HG03196 (cell line): Measurements from ENCODE around the gene PUS3.
"Not testable (repeated sequence)": the region's sequence is repeated elsewhere in the genome, so short reads cannot be mapped to it uniquely, and the experiment has no call there.

Experiments used
- ATAC-seq: cut with Tn5 transposase; IDR thresholded peaks from one replicate; pipeline ENCODE4 v1.9.1; 2021; ENCODE audit not compliant: unreplicated experiment

PUS3 gene

DNA sequence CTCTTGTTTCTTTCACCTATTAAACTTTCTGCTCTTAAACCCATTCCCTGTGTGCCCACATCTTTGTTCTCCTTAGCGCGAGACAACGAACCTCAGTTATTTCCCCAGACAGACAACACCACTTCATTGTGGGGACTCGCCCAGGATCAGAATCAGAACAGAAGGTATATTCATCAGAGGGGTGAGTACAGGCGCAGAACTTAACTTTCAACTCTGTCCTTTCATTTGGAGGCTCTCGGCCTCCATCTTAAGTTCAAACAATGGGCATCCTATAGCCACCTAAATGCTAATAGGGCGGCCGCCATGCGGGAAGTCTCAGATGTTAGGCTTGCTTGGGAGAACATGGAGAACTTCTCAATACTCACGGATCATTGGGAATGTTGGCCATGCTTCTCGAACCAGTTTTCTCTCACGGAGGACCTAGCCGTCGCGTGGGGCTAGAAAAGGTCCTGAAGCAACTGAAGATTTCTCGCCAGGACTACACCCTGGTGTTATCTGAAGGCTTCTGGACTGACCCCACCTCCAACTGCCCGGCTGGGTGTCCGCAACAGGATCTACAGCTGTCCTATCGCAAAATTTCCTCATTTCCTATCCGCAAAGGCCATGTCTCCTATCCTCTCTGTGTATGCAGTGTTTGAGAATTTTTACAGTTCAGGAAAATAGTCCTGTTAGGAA is 29.0 kb downstream of the PUS3 start:
- ATAC-seq = peak; percentile 23

DNA sequence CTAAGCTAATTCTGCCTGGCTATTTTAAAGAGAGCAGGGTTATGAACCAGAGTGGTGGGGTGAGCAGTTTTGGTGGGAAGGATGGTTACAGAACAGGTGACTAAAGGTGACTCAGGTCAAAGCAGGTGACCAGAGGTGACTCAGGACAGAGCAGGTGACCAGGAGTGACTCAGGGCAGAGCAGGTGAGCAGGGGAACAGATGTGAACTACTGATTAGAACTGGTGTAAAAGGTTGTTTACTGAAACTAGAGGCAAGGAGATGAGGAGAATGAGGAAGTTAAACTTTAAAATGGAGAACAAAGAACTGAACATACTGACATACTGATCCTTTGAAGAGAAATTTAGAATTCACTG is 30.9 kb downstream of the PUS3 start:
- no peak for ATAC-seq

DNA sequence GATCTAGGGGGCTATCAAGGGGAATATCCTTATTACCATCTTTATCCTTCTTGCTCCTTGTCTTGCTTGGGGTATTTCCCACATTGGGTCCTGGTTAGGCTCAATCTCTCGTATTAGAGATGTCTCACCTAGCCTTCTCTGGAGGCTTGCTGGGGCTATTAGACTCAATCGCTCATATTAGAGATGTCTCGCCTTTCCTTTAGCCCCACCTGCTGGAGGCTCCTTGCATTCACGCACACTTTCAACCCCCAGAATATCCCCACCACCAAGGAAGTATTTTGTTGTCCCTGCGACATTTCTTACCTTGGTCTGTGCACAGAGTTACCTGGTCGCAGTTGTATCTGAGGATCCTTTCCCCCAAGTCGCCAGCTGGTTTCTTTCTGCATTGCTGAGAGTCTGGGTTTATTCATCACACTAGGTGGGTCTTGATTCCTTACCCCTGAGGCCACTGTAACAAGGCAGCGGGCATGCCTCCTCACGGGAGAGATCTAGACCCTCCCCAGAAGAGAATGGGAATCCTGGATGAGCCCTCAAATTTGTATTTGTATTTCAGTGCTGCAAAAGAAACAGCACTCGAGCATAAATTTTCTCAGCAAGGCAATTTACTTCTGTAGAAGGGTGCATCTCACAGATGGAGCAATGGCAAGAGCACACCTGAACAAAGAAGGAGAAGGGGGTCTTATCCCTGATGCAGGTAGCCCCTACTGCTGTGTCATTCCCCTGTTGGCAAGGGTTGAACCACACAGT is 31.4 kb downstream of the PUS3 start:
- no peak for ATAC-seq

DNA sequence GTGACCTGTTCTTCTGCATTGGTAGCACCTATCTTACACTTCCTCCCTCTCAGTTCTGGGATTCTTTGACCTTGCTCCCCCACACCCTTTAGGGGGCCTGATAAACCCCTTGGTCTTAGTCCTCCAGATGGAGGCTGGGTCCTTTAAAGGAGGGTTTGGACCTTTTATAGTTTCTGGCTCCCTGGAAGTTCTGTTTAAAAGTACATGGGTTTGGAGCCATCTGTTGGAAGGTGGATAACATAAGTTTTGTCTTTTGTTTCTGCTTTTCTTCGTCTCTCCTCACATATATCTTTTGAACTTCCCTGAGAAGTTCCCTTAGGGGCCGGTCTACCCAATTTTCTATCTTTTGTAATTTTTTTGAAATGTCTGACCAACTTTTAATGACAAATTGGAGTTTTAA is 33.5 kb downstream of the PUS3 start:
- ATAC-seq = no peak

DNA sequence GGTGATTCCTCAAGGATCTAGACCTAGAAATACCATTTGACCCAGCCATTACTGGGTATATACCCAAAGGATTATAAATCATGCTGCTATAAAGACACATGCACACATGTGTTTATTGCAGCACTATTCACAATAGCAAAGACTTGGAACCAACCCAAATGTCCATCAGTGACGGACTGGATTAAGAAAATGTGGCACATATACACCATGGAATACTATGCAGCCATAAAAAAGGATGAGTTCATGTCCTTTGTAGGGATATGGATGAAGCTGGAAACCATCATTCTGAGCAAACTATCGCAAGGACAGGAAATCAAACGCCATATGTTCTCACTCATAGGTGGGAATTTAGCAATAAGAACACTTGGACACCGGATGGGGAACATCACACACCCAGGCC is 37.7 kb downstream of the PUS3 start:
- not testable (repeated sequence) for ATAC-seq

- ATAC-seq = not testable (repeated sequence)
These were observed 40.2 kb downstream of the PUS3 start for GRCh38 chr11:125862786-125863185.

GRCh38 chr11:125857670-125858069 is 45.3 kb downstream of the PUS3 start:
- not testable (repeated sequence) for ATAC-seq

GRCh38 chr11:125846188-125846587 is 56.8 kb downstream of the PUS3 start:
- no peak for ATAC-seq
